ELF-1 (cell line): Measurements from ENCODE around the gene WNT8B.

Source experiments
- DNase-seq: peaks from one replicate; pipeline ENCODE4 v3.0.0-alpha.2; 2016; ENCODE audit warnings: low read depth, low spot score

Gene WNT8B

GRCh38 chr10:100519311-100520051, 56.7 kb downstream of the WNT8B start, which contains the start of gene SEC31B:
Gene SEC31B (minus strand): TSS chr10:100519861. CDS start chr10:100516952, 2,909 bp downstream.
- DNase-seq, result peak; percentile 84

GRCh38 chr10:100520811-100521210, 58.0 kb downstream of the WNT8B start:
- no peak for DNase-seq

- DNase-seq, result no peak
Observed at GRCh38 chr10:100522107-100522801, 59.4 kb downstream of the WNT8B start.

- no peak for DNase-seq
Observed at GRCh38 chr10:100522945-100523344, 60.1 kb downstream of the WNT8B start.

- DNase-seq, result no peak
Observed at GRCh38 chr10:100524206-100524605, 61.4 kb downstream of the WNT8B start.

- DNase-seq, result no peak
Observed at GRCh38 chr10:100524638-100525037, 61.8 kb downstream of the WNT8B start.

GRCh38 chr10:100528123-100528886, 65.5 kb downstream of the WNT8B start:
- no peak for DNase-seq

GRCh38 chr10:100528921-100529474, 66.2 kb downstream of the WNT8B start:
- peak; percentile 8 for DNase-seq

- DNase-seq, result peak; percentile 86
Observed at GRCh38 chr10:100529475-100530298, 66.9 kb downstream of the WNT8B start, which contains the start of gene NDUFB8. Gene NDUFB8 (minus strand): TSS chr10:100529871. CDS start chr10:100529851, 20 bp downstream.

- DNase-seq, result no peak
Observed at GRCh38 chr10:100531761-100532160, 69.0 kb downstream of the WNT8B start.
